SH-SY5Y (cell line): Measurements from ENCODE around the gene PHACTR4.

ENCODE experiments used
- GATA2 ChIP-seq: IDR thresholded peaks from 2 replicates; pipeline ENCODE4 v1.6.1; 2011; ENCODE audit warnings: mild to moderate bottlenecking, low read depth, low read length
- GATA3 ChIP-seq: IDR thresholded peaks from 2 replicates; pipeline ENCODE4 v1.6.1; 2011; ENCODE audit warnings: low read depth, mild to moderate bottlenecking, low read length, moderate library complexity

The PHACTR4 gene

DNA sequence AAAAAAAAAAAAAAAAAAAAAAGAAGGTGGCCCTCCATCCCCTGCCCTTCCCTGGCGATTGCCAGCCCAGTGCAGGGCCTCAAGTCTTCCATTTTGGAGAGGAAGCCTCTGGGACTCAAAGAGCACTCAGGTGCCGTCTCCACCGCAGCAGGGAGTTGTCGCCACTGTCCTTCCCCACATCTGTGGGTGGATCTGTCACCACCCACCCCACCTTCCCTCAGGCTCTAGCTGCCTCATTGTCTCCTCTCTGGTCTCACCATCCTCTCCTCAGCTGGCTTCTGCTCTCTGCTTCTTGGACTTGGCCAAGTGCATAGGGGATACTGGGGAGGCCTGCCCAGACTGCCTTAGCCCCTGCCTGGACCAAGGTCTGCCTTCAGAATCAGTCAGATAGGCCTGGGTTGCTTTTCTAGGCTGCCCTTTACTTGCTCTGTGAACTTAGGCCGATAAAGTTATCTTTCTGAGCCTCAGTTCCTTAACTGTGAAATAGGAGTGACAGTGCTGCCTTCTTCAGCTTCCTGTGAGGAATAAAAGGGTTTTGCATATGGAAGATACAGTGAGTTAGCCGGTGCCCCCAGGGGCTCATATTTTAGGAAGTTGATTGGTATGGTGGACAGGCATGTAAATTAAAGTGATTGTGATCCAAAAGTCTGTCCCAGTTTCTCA is 152.1 kb downstream of the PHACTR4 start:
- TF ChIP-seq GATA3 (no peak), GATA2 (no peak)

DNA sequence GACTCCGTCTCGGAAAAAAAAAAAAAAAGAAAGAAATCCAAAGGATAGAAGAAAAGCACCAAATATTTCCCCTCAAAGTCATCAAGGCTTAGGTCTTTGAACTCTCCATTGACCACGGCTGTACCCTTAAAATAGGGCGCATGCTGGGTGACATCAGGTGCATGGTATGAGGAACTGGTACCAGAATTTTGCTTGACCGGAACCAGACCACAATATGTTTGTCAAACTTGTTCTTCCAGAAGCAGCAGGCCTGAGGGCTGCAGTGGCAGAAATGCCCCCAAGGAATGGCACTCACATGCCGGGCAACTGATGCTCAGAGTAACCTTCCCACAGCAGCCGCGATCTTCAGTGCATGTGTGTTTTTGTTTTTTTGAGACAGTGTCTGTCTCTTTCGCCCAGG is 157.3 kb downstream of the PHACTR4 start:
- TF ChIP-seq GATA2 = no peak
- no peak for TF ChIP-seq GATA3

DNA sequence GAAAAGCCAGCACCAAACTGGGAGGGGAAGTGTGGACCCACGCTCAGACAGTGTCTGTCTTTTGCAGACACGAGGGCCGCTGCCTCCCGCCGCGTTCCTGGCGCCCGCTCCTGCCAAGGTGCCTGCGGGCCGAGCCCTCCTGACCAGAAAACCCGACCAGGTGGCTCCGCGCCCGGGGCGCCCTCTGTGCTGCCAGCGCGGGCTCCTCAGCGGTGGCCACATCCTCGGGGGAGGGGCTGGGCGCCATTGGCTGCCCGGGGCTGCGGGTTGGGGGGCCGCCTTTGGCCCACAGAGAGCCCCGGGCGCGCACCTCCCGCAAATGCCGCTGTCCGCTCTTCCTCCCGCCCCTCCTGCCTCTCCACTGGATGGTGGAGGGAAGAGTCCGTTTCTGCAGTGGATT is 160.9 kb downstream of the PHACTR4 start:
- TF ChIP-seq GATA3 (no peak), GATA2 (no peak)

DNA sequence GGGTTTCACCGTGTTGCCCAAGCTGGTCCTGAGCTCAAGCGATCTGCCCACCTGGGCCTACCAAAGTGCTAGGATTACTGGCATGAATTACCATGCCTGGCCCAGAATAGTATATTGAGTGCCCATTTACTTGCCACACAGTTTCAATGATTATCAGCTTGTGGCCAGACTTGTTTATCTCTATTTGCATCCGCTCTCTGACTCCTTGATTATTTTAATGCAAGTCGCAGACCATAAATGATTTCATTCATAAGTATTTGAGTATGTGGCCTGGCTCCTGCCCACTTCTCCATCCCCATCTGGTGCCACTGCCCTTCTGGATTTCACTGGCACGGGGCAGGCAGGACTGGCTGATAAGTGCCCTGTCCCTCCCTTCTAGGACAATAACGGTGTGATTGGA is 165.1 kb downstream of the PHACTR4 start:
- TF ChIP-seq GATA2 = no peak
- TF ChIP-seq GATA3 = no peak

DNA sequence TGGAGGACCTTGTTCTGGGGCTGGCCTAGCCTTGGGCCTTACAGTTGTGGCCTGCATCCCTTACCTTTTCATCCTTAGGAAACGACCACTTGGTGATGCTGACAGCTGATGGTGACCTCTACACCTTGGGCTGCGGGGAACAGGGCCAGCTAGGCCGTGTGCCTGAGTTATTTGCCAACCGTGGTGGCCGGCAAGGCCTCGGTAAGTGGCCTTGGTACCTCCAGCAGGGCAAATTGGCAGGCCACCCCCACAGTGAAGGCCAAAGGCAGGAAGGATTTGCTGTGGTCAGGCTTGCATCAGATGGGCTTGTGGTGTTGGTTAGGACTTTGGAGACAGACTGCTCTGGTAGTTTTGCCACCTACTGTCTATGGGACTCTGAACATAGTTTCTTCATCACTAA is 165.6 kb downstream of the PHACTR4 start:
- TF ChIP-seq GATA3 (no peak), GATA2 (no peak)

DNA sequence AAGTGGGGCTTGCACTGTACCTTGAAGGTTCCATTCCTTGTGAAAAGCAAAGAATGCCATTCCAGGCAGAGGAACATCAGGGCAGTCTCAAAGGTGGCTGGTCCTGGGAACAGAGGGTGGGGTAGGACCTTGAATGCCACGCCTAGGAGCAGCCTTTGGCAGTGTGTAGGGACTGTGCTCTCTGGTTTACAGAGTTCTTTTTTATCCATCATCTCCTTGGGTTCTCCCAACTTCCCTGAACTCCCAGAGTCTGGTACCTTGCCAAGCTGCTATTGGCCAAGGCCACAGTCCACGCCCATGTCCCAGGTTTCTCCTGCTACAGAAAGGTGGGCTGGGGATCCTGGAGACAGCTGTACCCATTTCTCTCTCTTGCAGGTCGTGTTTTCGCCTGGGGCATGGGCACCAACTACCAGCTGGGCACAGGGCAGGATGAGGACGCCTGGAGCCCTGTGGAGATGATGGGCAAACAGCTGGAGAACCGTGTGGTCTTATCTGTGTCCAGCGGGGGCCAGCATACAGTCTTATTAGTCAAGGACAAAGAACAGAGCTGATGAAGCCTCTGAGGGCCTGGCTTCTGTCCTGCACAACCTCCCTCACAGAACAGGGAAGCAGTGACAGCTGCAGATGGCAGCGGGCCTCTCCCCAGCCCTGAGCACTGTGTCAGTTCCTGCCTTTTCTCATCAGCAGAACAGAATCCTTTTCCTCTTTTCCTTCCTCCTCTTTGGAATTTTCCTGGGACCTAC is 168.1 kb downstream of the PHACTR4 start:
- TF ChIP-seq GATA3 (no peak), GATA2 (peak; percentile 72)

DNA sequence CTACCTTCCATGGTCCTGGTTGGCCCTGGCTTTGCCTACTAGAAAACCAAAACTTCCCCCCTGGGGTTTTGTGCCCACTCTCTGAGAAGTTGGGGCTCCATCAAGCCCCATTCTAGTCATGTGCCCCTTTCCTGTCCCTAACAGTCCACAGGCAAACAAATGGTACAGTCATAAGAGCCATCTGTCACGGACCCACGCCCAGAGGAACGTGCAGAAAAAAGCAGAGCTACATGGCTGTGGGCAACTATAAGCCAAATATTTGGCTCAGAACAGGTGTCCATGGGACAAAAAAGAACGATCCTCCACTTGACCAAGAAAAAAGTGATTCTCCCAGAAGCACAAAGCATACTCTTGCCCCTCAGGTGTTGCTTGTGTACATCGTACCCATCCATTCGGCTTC is 168.7 kb downstream of the PHACTR4 start:
- TF ChIP-seq GATA2 (no peak), GATA3 (no peak)

DNA sequence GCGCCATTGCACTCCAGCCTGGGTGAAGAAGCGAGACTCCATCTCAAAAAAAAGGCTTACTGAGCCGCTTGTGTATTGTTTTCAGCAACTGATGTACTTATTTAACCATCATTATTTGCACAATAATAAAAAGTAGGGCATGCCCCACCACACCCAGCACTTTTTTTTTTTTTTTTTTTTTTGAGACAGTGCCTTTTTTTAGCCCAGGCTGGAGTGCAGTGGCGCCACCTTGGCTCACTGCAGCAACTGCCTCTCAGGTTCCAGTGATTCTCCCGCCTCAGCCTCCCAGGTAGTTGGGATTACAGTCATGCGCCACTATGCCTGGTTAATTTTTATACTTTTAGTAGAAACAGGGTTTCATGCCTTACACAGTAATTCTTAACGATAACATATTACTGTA is 171.1 kb downstream of the PHACTR4 start:
- TF ChIP-seq GATA3 (no peak), GATA2 (no peak)

DNA sequence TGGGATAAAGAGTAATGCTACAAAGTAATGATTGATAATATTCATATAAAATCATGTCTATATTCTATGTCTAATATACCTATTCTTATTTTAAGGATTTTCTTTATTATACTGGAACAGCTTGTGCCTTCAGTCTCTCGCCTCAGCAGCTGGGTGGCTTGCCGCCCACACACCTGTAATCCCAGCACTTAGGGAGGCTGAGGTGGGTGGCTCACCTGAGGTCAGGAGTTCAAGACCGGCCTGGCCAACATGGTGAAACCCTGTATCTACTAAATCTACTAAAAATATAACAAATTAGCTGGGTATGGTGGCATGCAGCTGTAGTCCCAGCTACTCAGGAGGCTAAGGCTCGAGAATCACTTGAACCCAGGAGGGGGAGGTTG is 175.7 kb downstream of the PHACTR4 start:
- TF ChIP-seq GATA3 (no peak), GATA2 (no peak)

DNA sequence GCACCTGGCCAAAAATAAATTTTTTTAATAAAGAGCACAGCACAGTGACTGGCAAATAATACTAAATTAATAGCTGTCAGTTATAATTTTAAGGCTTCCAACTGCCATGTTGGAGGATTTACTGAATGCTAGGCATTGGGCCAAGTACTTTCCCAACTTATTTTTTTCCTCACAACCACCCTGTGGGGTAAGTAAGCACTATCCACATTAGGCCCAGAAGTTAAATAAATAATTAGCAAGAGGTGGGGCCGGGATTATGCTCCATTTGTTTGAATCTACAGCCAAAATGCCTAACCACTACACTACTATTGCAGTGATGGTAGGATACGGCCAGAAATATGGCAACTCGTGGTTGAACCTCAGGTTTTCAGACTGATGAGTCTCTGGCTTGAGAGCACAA is 178.8 kb downstream of the PHACTR4 start:
- no peak for TF ChIP-seq GATA3
- no peak for TF ChIP-seq GATA2
